ENCODE data around the gene RNU4-1.

RNU4-1 gene

GRCh38 chr12:120327593-120327992, 34.6 kb upstream of the RNU4-1 start, which contains the start of gene PLA2G1B:
TSS of gene PLA2G1B (minus strand) at chr12:120327779. CDS start at chr12:120327753, 26 bp downstream.
- Histone ChIP-seq H3K27ac (ENCODE audit: low read depth, low read length, poor library complexity, severe bottlenecking) (no peak within 1 kb of the TSS), H3K9ac (ENCODE audit: low read length) (no peak within 1 kb of the TSS), H3K9me2 (ENCODE audit: low read depth, low read length) (no peaks in the 10 kb centered on the region), H3K4me1 (ENCODE audit: insufficient read depth, low read length, severe bottlenecking) (peaks cover 5% of the 10 kb centered on the region), H3K27me3 (ENCODE audit: insufficient read depth, low read length) (no peaks in the 10 kb centered on the region), H3K4me2 (ENCODE audit: low read length) (no peak within 1 kb of the TSS), H3K9me3 (ENCODE audit: low read length) (no peaks in the 10 kb centered on the region), H2AFZ (ENCODE audit: low read length) (no peak within 1 kb of the TSS), H3F3A (ENCODE audit: insufficient read depth, low read length) (no peaks in the 10 kb centered on the region), H4K20me1 (ENCODE audit: insufficient read depth, low read length) (no peaks in the 10 kb centered on the region), H3K36me3 (ENCODE audit: insufficient read depth, low read length) (no peaks in the 10 kb centered on the region), H3K4me3 (ENCODE audit: low read depth, low read length, poor library complexity, severe bottlenecking) (no peak within 1 kb of the TSS), H3K79me2 (ENCODE audit: insufficient read depth, low read length) (no peaks in the 10 kb centered on the region)
- TF ChIP-seq, protein P1, sequence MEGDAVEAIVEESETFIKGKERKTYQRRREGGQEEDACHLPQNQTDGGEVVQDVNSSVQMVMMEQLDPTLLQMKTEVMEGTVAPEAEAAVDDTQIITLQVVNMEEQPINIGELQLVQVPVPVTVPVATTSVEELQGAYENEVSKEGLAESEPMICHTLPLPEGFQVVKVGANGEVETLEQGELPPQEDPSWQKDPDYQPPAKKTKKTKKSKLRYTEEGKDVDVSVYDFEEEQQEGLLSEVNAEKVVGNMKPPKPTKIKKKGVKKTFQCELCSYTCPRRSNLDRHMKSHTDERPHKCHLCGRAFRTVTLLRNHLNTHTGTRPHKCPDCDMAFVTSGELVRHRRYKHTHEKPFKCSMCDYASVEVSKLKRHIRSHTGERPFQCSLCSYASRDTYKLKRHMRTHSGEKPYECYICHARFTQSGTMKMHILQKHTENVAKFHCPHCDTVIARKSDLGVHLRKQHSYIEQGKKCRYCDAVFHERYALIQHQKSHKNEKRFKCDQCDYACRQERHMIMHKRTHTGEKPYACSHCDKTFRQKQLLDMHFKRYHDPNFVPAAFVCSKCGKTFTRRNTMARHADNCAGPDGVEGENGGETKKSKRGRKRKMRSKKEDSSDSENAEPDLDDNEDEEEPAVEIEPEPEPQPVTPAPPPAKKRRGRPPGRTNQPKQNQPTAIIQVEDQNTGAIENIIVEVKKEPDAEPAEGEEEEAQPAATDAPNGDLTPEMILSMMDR (IDR thresholded peaks at IDR 0.05; ENCODE audit: low read length) = no peak
- no peak for TF ChIP-seq EZH2 (IDR thresholded peaks at IDR 0.05; ENCODE audit: borderline replicate concordance, low read length)

- Histone ChIP-seq H3F3A (ENCODE audit: insufficient read depth, low read length) (no peaks in the 10 kb centered on the region), H3K4me3 (ENCODE audit: low read depth, low read length, poor library complexity, severe bottlenecking) (no peak overlapping the region), H3K27me3 (ENCODE audit: insufficient read depth, low read length) (no peaks in the 10 kb centered on the region), H3K4me2 (ENCODE audit: low read length) (peak overlapping the region; percentile 80; the same call in 1 of the 2 replicates), H3K9me3 (ENCODE audit: low read length) (no peaks in the 10 kb centered on the region), H4K20me1 (ENCODE audit: insufficient read depth, low read length) (no peaks in the 10 kb centered on the region), H2AFZ (ENCODE audit: low read length) (no peak overlapping the region), H3K36me3 (ENCODE audit: insufficient read depth, low read length) (no peaks in the 10 kb centered on the region), H3K9me2 (ENCODE audit: low read depth, low read length) (no peaks in the 10 kb centered on the region), H3K9ac (ENCODE audit: low read length) (no peak overlapping the region), H3K79me2 (ENCODE audit: insufficient read depth, low read length) (no peaks in the 10 kb centered on the region), H3K27ac (ENCODE audit: low read depth, low read length, poor library complexity, severe bottlenecking) (no peak overlapping the region), H3K4me1 (ENCODE audit: insufficient read depth, low read length, severe bottlenecking) (peaks cover 5% of the 10 kb centered on the region)
- no peak for TF ChIP-seq EZH2 (IDR thresholded peaks at IDR 0.05; ENCODE audit: borderline replicate concordance, low read length)
- TF ChIP-seq, protein P1 (IDR thresholded peaks at IDR 0.05; ENCODE audit: low read length) = no peak
Observed at GRCh38 chr12:120324841-120325417, 31.9 kb upstream of the RNU4-1 start.

DNA sequence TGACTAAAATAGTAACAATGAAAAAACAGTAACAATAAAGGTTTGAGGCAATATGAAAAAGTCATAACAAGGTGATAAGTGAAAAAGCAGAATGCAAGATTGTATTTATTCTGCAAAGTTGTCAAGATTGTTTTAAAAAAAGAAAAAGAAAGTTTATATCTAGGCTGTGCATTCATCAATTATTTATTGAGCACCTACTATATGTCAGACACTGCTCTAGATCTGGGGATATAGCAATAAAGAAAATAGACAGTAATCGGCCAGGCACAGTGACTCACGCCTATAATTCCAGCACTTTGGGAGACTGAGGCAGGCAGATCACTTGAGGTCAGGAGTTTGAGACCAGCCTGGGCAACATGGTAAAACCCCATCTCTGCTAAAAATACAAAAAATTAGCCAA, 30.7 kb upstream of the RNU4-1 start:
- H3K4me3 ChIP-seq (ENCODE audit: low read depth, low read length, poor library complexity, severe bottlenecking) = no peak overlapping the region
- no peak overlapping the region for H3K9ac ChIP-seq (ENCODE audit: low read length)
- TF ChIP-seq, protein P1 (IDR thresholded peaks at IDR 0.05; ENCODE audit: low read length) = no peak
- no peak for TF ChIP-seq EZH2 (IDR thresholded peaks at IDR 0.05; ENCODE audit: borderline replicate concordance, low read length)
- no peak overlapping the region for H3K4me2 ChIP-seq (ENCODE audit: low read length)
- H3K27ac ChIP-seq (ENCODE audit: low read depth, low read length, poor library complexity, severe bottlenecking) = no peak overlapping the region
- no peak overlapping the region for H2AFZ ChIP-seq (ENCODE audit: low read length)
- H3K9me2 ChIP-seq (ENCODE audit: low read depth, low read length) = no peaks in the 10 kb centered on the region
- H3K36me3 ChIP-seq (ENCODE audit: insufficient read depth, low read length) = no peaks in the 10 kb centered on the region
- H3K27me3 ChIP-seq (ENCODE audit: insufficient read depth, low read length) = no peaks in the 10 kb centered on the region
- no peaks in the 10 kb centered on the region for H3K79me2 ChIP-seq (ENCODE audit: insufficient read depth, low read length)
- H4K20me1 ChIP-seq (ENCODE audit: insufficient read depth, low read length) = no peaks in the 10 kb centered on the region
- no peaks in the 10 kb centered on the region for H3F3A ChIP-seq (ENCODE audit: insufficient read depth, low read length)
- peaks cover 5% of the 10 kb centered on the region for H3K4me1 ChIP-seq (ENCODE audit: insufficient read depth, low read length, severe bottlenecking)
- no peaks in the 10 kb centered on the region for H3K9me3 ChIP-seq (ENCODE audit: low read length)
